Measurements from ENCODE around the gene PYDC2. TPM values are rescaled to one million over a fixed set of nuclear protein-coding genes. Genes with fewer than 3 reads are reported as not detected.

The PYDC2 gene
- total RNA-seq, 1 donor from 2014 or later, result not detected

- DNase-seq, result no peak
- Mint-ChIP-seq H3K9me3 (ENCODE audit: unreplicated experiment) (no peaks in the 10 kb centered on the region), H3K27me3 (ENCODE audit: unreplicated experiment) (no peaks in the 10 kb centered on the region), H3K4me1 (ENCODE audit: low read depth, unreplicated experiment) (no peaks in the 10 kb centered on the region), H3K36me3 (ENCODE audit: unreplicated experiment) (peaks cover 4% of the 10 kb centered on the region), H3K27ac (ENCODE audit: unreplicated experiment) (no peak overlapping the region), H3K4me3 (ENCODE audit: unreplicated experiment) (no peak overlapping the region)
- TF ChIP-seq CTCF (IDR thresholded peaks at IDR 0.05; ENCODE audit: partially characterized antibody, unreplicated experiment), result no peak
These were observed 11.7 kb upstream of the PYDC2 start for GRCh38 chr3:191449256-191449655.

- H3K27me3 Mint-ChIP-seq (ENCODE audit: unreplicated experiment), result no peaks in the 10 kb centered on the region
- peaks cover 4% of the 10 kb centered on the region for H3K36me3 Mint-ChIP-seq (ENCODE audit: unreplicated experiment)
- DNase-seq, result no peak
- H3K9me3 Mint-ChIP-seq (ENCODE audit: unreplicated experiment), result no peaks in the 10 kb centered on the region
- no peak overlapping the region for H3K27ac Mint-ChIP-seq (ENCODE audit: unreplicated experiment)
- no peak for TF ChIP-seq CTCF (IDR thresholded peaks at IDR 0.05; ENCODE audit: partially characterized antibody, unreplicated experiment)
- H3K4me1 Mint-ChIP-seq (ENCODE audit: low read depth, unreplicated experiment), result no peaks in the 10 kb centered on the region
- no peak overlapping the region for H3K4me3 Mint-ChIP-seq (ENCODE audit: unreplicated experiment)
These were observed 5.6 kb upstream of the PYDC2 start for GRCh38 chr3:191455257-191455952.

GRCh38 chr3:191460360-191460759 lies 603 bp upstream of the PYDC2 start:
- no peak for TF ChIP-seq CTCF (IDR thresholded peaks at IDR 0.05; ENCODE audit: partially characterized antibody, unreplicated experiment)
- H3K4me3 Mint-ChIP-seq (ENCODE audit: unreplicated experiment), result no peak overlapping the region
- H3K27me3 Mint-ChIP-seq (ENCODE audit: unreplicated experiment), result no peaks in the 10 kb centered on the region
- no peak for DNase-seq
- no peaks in the 10 kb centered on the region for H3K36me3 Mint-ChIP-seq (ENCODE audit: unreplicated experiment)
- H3K4me1 Mint-ChIP-seq (ENCODE audit: low read depth, unreplicated experiment), result no peaks in the 10 kb centered on the region
- H3K27ac Mint-ChIP-seq (ENCODE audit: unreplicated experiment), result no peak overlapping the region
- H3K9me3 Mint-ChIP-seq (ENCODE audit: unreplicated experiment), result no peaks in the 10 kb centered on the region

- no peak for DNase-seq
- TF ChIP-seq CTCF (IDR thresholded peaks at IDR 0.05; ENCODE audit: partially characterized antibody, unreplicated experiment), result no peak
- Mint-ChIP-seq H3K36me3 (ENCODE audit: unreplicated experiment) (no peaks in the 10 kb centered on the region), H3K27me3 (ENCODE audit: unreplicated experiment) (no peaks in the 10 kb centered on the region), H3K9me3 (ENCODE audit: unreplicated experiment) (no peaks in the 10 kb centered on the region), H3K27ac (ENCODE audit: unreplicated experiment) (no peak overlapping the region), H3K4me1 (ENCODE audit: low read depth, unreplicated experiment) (peaks cover 8% of the 10 kb centered on the region), H3K4me3 (ENCODE audit: unreplicated experiment) (no peak overlapping the region)
These were observed 9.1 kb downstream of the PYDC2 start for GRCh38 chr3:191470080-191470479.

GRCh38 chr3:191470545-191470944 lies 9.6 kb downstream of the PYDC2 start:
- Mint-ChIP-seq H3K4me3 (ENCODE audit: unreplicated experiment) (no peak overlapping the region), H3K4me1 (ENCODE audit: low read depth, unreplicated experiment) (peaks cover 8% of the 10 kb centered on the region), H3K27me3 (ENCODE audit: unreplicated experiment) (no peaks in the 10 kb centered on the region)

More at GRCh38 chr3:191470545-191470944, 9.6 kb downstream of the PYDC2 start:
- TF ChIP-seq CTCF (IDR thresholded peaks at IDR 0.05; ENCODE audit: partially characterized antibody, unreplicated experiment), result no peak
- Mint-ChIP-seq H3K27ac (ENCODE audit: unreplicated experiment) (no peak overlapping the region), H3K36me3 (ENCODE audit: unreplicated experiment) (no peaks in the 10 kb centered on the region), H3K9me3 (ENCODE audit: unreplicated experiment) (no peaks in the 10 kb centered on the region)
- no peak for DNase-seq

Data from glutamatergic neuron (in vitro differentiated cells).